ENCODE results near the gene SH2B3.
"Not testable (repeated sequence)": the region's sequence is repeated elsewhere in the genome, so short reads cannot be mapped to it uniquely, and the experiment has no call there.

The SH2B3 gene

DNA sequence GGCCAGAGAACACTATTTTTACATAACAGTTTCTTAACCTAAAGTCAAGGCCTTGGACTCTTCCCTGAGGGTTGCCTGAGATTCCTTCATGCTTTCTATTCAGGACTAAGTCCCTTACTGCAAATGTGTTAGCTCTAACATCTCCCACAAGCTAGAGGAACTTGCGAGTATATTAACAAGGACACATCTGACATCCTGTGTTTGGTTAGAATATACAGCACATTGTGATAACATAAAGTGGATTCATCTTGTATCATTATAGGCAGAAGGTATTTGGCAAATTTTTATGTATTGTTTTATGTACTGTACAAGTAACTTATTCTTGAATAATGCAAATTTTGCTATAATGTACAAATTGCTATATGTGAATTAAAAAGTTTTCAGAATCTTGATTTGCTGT is 45.5 kb downstream of the SH2B3 start:
- H3K4me2 ChIP-seq (ENCODE audit: low read length), result no peak overlapping the region
- H3K9ac ChIP-seq (ENCODE audit: low read depth, low read length), result no peak overlapping the region
- H3K36me3 ChIP-seq (ENCODE audit: insufficient read depth, low read length), result peaks cover 87% of the 10 kb centered on the region
- no peaks in the 10 kb centered on the region for H3K9me3 ChIP-seq (replicated peaks; ENCODE audit: low read length)
- no peaks in the 10 kb centered on the region for H3K27me3 ChIP-seq (ENCODE audit: control insufficient read depth, insufficient read depth, low read length)
- H3K4me3 ChIP-seq (ENCODE audit: low read length), result no peak overlapping the region
- peaks cover 7% of the 10 kb centered on the region for H3K4me1 ChIP-seq (ENCODE audit: control insufficient read depth, insufficient read depth, low read length)

DNA sequence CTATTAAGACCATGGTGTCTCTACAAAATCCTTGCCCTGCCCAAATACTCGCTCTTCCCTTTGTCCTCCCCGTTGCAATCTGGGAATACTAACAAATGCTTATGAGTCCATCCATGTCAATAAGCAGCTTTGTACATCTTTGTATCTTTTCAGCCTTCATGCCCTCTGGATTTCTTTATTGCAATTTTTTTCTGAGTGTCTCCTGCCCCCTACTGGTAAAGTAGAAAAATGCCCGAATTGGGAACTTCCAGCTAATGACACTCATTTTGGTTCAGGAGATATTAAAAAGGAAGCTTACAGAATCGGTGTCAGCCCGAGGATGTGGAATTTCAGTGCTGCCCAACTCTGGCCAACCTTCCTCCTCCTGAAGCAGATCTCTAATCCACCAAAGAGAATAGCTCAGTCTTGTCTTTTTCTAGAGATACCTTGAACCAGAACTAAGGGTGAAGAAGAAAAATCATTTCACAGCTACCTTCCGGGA is 46.0 kb downstream of the SH2B3 start:
- Histone ChIP-seq H3K4me3 (ENCODE audit: low read length) (no peak overlapping the region), H3K9ac (ENCODE audit: low read depth, low read length) (no peak overlapping the region), H3K4me2 (ENCODE audit: low read length) (no peak overlapping the region), H3K27me3 (ENCODE audit: control insufficient read depth, insufficient read depth, low read length) (no peaks in the 10 kb centered on the region), H3K9me3 (replicated peaks; ENCODE audit: low read length) (no peaks in the 10 kb centered on the region), H3K36me3 (ENCODE audit: insufficient read depth, low read length) (peaks cover 86% of the 10 kb centered on the region), H3K4me1 (ENCODE audit: control insufficient read depth, insufficient read depth, low read length) (peaks cover 4% of the 10 kb centered on the region)

DNA sequence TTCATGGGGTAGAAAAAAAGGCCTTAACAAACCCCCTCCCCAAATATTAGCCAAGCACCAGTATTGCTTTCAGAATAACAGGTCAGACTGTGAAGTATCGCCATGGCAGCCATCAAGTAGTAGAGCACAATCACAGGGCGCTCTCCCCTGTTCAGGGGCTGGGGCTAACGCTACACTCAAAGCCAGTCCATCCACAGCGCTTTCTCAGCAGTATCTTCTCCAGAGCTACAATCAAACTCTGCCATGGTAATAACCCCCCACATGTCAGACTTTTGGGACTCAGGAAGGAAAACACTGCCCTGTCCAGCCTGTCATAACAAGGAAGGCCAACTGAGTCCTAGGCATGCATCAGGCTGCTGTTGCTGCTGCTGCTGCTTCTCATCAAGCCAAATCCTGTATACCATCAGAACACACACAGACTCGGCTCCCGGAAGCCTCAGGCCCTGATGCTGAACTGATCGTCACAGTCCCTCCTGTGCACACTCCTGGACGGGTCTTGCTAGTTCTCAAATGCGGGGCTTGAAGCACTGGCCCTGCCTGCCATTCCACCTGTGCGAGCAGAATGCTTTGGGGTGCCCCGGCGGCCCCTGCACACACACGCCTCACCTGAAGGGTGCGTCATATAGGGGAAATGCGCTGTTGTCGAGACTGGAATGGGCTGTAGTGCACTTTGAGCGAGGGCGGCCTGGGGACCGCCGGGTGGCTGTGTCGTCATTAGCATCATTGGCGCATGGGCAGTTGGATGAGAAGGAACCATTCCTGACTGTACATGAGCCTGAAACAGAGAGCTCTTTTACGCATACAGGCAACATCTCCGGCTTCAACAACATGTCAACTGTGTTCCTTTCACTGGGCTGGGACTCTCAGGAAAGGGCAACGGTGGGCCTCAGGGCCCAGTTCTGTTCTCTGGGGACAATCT is 47.6 kb downstream of the SH2B3 start:
- Histone ChIP-seq H3K9ac (ENCODE audit: low read depth, low read length) (no peak overlapping the region), H3K27me3 (ENCODE audit: control insufficient read depth, insufficient read depth, low read length) (no peaks in the 10 kb centered on the region), H3K4me1 (ENCODE audit: control insufficient read depth, insufficient read depth, low read length) (peaks cover 4% of the 10 kb centered on the region), H3K9me3 (replicated peaks; ENCODE audit: low read length) (no peaks in the 10 kb centered on the region), H3K36me3 (ENCODE audit: insufficient read depth, low read length) (peaks cover 79% of the 10 kb centered on the region), H3K4me3 (ENCODE audit: low read length) (no peak overlapping the region), H3K4me2 (ENCODE audit: low read length) (no peak overlapping the region)

DNA sequence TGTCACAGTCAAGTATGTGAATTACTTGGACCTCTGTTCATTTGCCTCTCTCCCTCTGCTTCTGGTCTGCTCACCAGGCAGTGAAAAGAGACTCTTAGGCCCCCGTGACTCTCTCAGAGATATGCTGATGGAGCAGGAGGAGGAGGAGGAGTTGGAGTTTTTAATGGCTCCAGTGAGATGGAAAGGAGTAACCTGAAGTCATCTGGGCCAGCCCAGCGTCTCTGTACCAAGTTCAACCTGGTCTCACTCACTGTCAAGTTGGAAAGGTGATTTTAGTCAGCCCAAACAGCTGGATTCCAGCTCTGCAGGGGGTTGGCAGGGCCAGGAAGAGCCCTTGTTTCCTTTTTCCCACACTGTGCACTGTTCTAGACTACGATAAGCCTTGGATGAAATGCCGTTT is 48.6 kb downstream of the SH2B3 start:
- H3K4me1 ChIP-seq (ENCODE audit: control insufficient read depth, insufficient read depth, low read length), result peaks cover 4% of the 10 kb centered on the region
- H3K36me3 ChIP-seq (ENCODE audit: insufficient read depth, low read length), result peaks cover 77% of the 10 kb centered on the region
- H3K27me3 ChIP-seq (ENCODE audit: control insufficient read depth, insufficient read depth, low read length), result no peaks in the 10 kb centered on the region
- H3K9ac ChIP-seq (ENCODE audit: low read depth, low read length), result no peak overlapping the region
- H3K4me3 ChIP-seq (ENCODE audit: low read length), result no peak overlapping the region
- no peaks in the 10 kb centered on the region for H3K9me3 ChIP-seq (replicated peaks; ENCODE audit: low read length)
- no peak overlapping the region for H3K4me2 ChIP-seq (ENCODE audit: low read length)

DNA sequence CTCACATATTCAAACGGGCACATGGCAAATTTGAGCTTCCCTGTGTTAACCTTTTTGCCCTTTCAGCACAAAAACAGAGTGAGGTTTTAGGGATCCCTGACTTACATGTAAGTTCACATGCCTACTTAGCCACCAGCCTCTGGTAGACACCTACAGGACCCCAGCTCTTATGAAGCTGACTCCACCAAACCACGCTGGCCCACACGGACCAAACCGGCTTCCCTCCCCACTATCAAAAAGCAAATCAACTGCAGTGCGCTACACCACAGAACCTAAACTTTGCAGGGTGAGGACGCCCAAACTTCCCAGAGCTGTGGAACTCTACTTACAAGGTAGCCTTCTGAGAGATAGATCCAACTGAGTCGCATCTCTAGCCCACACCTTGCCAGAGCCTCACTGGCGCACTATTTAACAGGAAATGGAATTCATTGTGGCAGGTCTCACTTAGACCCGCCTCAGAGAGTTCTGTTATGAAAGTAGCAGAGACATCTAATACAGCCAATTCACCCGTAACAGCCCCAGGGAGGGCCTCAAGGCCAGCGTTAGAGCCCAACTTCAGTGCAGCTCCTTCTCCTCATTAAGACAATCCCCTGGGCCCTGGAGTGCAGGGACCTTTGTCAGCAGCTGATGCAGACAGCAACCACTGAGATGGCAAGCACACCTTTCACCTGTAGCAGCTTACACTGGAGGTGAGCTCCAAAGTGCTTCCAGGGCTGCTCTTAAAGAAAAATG is 49.2 kb downstream of the SH2B3 start:
- Histone ChIP-seq H3K36me3 (ENCODE audit: insufficient read depth, low read length) (peaks cover 74% of the 10 kb centered on the region), H3K4me2 (ENCODE audit: low read length) (no peak overlapping the region), H3K9ac (ENCODE audit: low read depth, low read length) (no peak overlapping the region), H3K27me3 (ENCODE audit: control insufficient read depth, insufficient read depth, low read length) (no peaks in the 10 kb centered on the region), H3K4me1 (ENCODE audit: control insufficient read depth, insufficient read depth, low read length) (peaks cover 4% of the 10 kb centered on the region), H3K4me3 (ENCODE audit: low read length) (no peak overlapping the region), H3K9me3 (replicated peaks; ENCODE audit: low read length) (no peaks in the 10 kb centered on the region)

GRCh38 chr12:111455448-111456320 is 50.0 kb downstream of the SH2B3 start:
- Histone ChIP-seq H3K27me3 (ENCODE audit: control insufficient read depth, insufficient read depth, low read length) (no peaks in the 10 kb centered on the region), H3K4me3 (ENCODE audit: low read length) (no peak overlapping the region), H3K9me3 (replicated peaks; ENCODE audit: low read length) (no peaks in the 10 kb centered on the region), H3K4me1 (ENCODE audit: control insufficient read depth, insufficient read depth, low read length) (peaks cover 4% of the 10 kb centered on the region), H3K36me3 (ENCODE audit: insufficient read depth, low read length) (peaks cover 67% of the 10 kb centered on the region), H3K9ac (ENCODE audit: low read depth, low read length) (no peak overlapping the region), H3K4me2 (ENCODE audit: low read length) (no peak overlapping the region)

GRCh38 chr12:111457071-111457470 is 51.3 kb downstream of the SH2B3 start:
- H3K4me2 ChIP-seq (ENCODE audit: low read length), result no peak overlapping the region
- H3K9me3 ChIP-seq (replicated peaks; ENCODE audit: low read length), result no peaks in the 10 kb centered on the region
- H3K4me1 ChIP-seq (ENCODE audit: control insufficient read depth, insufficient read depth, low read length), result peaks cover 11% of the 10 kb centered on the region
- H3K27me3 ChIP-seq (ENCODE audit: control insufficient read depth, insufficient read depth, low read length), result no peaks in the 10 kb centered on the region
- peaks cover 57% of the 10 kb centered on the region for H3K36me3 ChIP-seq (ENCODE audit: insufficient read depth, low read length)
- H3K4me3 ChIP-seq (ENCODE audit: low read length), result no peak overlapping the region
- no peak overlapping the region for H3K9ac ChIP-seq (ENCODE audit: low read depth, low read length)

DNA sequence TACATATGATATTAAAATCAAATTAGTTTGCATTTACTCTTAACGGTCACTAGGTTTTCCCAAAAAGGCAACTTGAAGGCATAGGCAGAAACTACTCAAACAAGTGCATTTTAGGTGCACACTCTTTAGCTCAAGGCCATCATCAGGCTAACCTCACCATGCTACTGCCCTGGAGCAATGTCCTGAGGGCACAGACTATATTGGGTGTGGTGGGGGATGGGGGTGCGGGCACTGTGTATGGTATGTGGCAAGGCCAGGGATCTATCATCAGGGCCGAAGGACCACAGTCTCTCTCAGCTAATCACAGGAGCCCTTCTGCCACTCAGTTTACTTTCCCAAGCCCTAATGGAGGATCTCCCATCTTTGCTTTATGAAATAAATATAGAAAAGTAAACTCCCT is 51.9 kb downstream of the SH2B3 start:
- H3K4me1 ChIP-seq (ENCODE audit: control insufficient read depth, insufficient read depth, low read length), result peaks cover 16% of the 10 kb centered on the region
- H3K27me3 ChIP-seq (ENCODE audit: control insufficient read depth, insufficient read depth, low read length), result no peaks in the 10 kb centered on the region
- no peak overlapping the region for H3K9ac ChIP-seq (ENCODE audit: low read depth, low read length)
- H3K4me2 ChIP-seq (ENCODE audit: low read length), result no peak overlapping the region
- no peak overlapping the region for H3K4me3 ChIP-seq (ENCODE audit: low read length)
- no peaks in the 10 kb centered on the region for H3K9me3 ChIP-seq (replicated peaks; ENCODE audit: low read length)
- H3K36me3 ChIP-seq (ENCODE audit: insufficient read depth, low read length), result peaks cover 57% of the 10 kb centered on the region

GRCh38 chr12:111458546-111459172 is 52.9 kb downstream of the SH2B3 start:
- H3K9me3 ChIP-seq (replicated peaks; ENCODE audit: low read length), result no peaks in the 10 kb centered on the region
- no peak overlapping the region for H3K4me3 ChIP-seq (ENCODE audit: low read length)
- no peak overlapping the region for H3K4me2 ChIP-seq (ENCODE audit: low read length)
- H3K36me3 ChIP-seq (ENCODE audit: insufficient read depth, low read length), result peaks cover 55% of the 10 kb centered on the region
- peaks cover 21% of the 10 kb centered on the region for H3K4me1 ChIP-seq (ENCODE audit: control insufficient read depth, insufficient read depth, low read length)
- H3K9ac ChIP-seq (ENCODE audit: low read depth, low read length), result no peak overlapping the region
- no peaks in the 10 kb centered on the region for H3K27me3 ChIP-seq (ENCODE audit: control insufficient read depth, insufficient read depth, low read length)

- H3K9ac ChIP-seq (ENCODE audit: low read depth, low read length); H3K9me3 ChIP-seq (replicated peaks; ENCODE audit: low read length); H3K27me3 ChIP-seq (ENCODE audit: control insufficient read depth, insufficient read depth, low read length); H3K4me3 ChIP-seq (ENCODE audit: low read length); H3K4me2 ChIP-seq (ENCODE audit: low read length): not testable (repeated sequence)
- Histone ChIP-seq H3K4me1 (ENCODE audit: control insufficient read depth, insufficient read depth, low read length) (peaks cover 21% of the 10 kb centered on the region), H3K36me3 (ENCODE audit: insufficient read depth, low read length) (peaks cover 49% of the 10 kb centered on the region)
Measured at GRCh38 chr12:111460111-111460510, 54.4 kb downstream of the SH2B3 start.
